Activated T-cell treated with anti-CD3 and anti-CD28 coated beads, Interleukin-2, amount 50 U/mL, for 48 hours (primary cell): Measurements from ENCODE around the gene HLF.

Experiments
- DNase-seq, 2 experiments: peaks; one replicate each; pipeline ENCODE4 v3.0.0-alpha.2; 2020

The HLF gene

GRCh38 chr17:55332296-55333041 lies 67.7 kb downstream of the HLF start:
- DNase-seq = no peak

GRCh38 chr17:55334285-55334684 lies 69.5 kb downstream of the HLF start:
- no peak for DNase-seq

GRCh38 chr17:55334881-55335540 lies 70.3 kb downstream of the HLF start:
- no peak for DNase-seq

- no peak for DNase-seq
Measured at GRCh38 chr17:55335625-55336024, 70.9 kb downstream of the HLF start.

GRCh38 chr17:55336426-55336825 lies 71.7 kb downstream of the HLF start:
- DNase-seq = no peak

- no peak for DNase-seq
Measured at GRCh38 chr17:55340176-55340575, 75.4 kb downstream of the HLF start.

GRCh38 chr17:55340686-55341085 lies 75.9 kb downstream of the HLF start:
- no peak for DNase-seq

GRCh38 chr17:55341432-55341831 lies 76.7 kb downstream of the HLF start:
- DNase-seq = no peak

GRCh38 chr17:55342800-55343585 lies 78.2 kb downstream of the HLF start:
- no peak for DNase-seq

- no peak for DNase-seq
Measured at GRCh38 chr17:55343900-55344513, 79.2 kb downstream of the HLF start.

GRCh38 chr17:55344514-55344997 lies 79.8 kb downstream of the HLF start:
- DNase-seq = no peak

- DNase-seq = no peak
Measured at GRCh38 chr17:55345132-55345531, 80.4 kb downstream of the HLF start.

GRCh38 chr17:55346658-55347057 lies 81.9 kb downstream of the HLF start:
- no peak for DNase-seq

- no peak for DNase-seq
Measured at GRCh38 chr17:55347341-55347740, 82.6 kb downstream of the HLF start.

GRCh38 chr17:55348749-55349354 lies 84.1 kb downstream of the HLF start:
- DNase-seq = peak; percentile 53 to 58

GRCh38 chr17:55350825-55351205 lies 86.1 kb downstream of the HLF start:
- DNase-seq = no peak

GRCh38 chr17:55351226-55351625 lies 86.5 kb downstream of the HLF start:
- DNase-seq = no peak

- no peak for DNase-seq
Measured at GRCh38 chr17:55354010-55354409, 89.2 kb downstream of the HLF start.

- no peak for DNase-seq
Measured at GRCh38 chr17:55354941-55355340, 90.2 kb downstream of the HLF start.

GRCh38 chr17:55356434-55357328 lies 91.9 kb downstream of the HLF start:
- DNase-seq = peak; percentile 78 to 80

- no peak for DNase-seq
Measured at GRCh38 chr17:55360971-55361370, 96.2 kb downstream of the HLF start.

GRCh38 chr17:55363033-55363432 lies 98.3 kb downstream of the HLF start:
- DNase-seq = no peak
